ENCODE results near the gene TSPAN18.

The TSPAN18 gene

DNA sequence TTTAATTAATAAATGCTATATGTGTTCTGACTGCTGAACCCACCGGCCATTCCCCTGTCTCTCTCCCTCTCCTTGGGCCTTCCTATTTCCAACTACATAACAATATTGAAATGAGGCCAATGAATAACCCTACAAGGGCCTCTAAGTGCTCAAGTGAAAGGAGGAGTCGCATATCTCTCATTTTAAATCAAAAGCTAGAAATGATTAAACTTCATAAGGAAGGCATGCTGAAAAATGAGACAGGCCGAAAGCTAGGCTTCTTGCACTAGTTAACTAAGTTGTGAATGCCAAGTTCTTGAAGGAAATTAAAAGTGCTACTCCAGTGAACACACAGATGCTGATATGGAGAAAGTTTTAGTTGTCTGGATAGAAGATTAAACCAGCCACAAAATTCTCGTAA is 109.2 kb downstream of the TSPAN18 start:
- no peak for DNase-seq (ENCODE audit: low read depth)

DNA sequence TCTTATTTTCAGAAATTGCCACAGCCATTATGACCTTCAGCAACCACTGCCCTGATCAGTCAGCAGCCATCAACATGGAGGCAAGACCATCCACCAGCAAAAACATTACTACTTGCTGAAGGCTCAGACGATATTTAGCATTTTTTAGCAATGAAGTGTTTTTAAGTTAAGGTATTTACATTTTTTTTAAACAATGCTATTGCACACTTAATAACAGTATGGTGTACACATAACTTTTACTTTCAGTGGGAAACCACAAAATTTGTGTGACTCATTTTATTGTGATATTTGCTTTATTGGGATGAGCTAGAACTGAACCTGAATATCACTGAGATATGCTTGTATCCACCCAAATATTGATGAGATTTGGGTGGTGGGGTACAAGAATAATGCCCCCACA is 110.9 kb downstream of the TSPAN18 start:
- DNase-seq (ENCODE audit: low read depth) = no peak
- TF ChIP-seq, protein P1, sequence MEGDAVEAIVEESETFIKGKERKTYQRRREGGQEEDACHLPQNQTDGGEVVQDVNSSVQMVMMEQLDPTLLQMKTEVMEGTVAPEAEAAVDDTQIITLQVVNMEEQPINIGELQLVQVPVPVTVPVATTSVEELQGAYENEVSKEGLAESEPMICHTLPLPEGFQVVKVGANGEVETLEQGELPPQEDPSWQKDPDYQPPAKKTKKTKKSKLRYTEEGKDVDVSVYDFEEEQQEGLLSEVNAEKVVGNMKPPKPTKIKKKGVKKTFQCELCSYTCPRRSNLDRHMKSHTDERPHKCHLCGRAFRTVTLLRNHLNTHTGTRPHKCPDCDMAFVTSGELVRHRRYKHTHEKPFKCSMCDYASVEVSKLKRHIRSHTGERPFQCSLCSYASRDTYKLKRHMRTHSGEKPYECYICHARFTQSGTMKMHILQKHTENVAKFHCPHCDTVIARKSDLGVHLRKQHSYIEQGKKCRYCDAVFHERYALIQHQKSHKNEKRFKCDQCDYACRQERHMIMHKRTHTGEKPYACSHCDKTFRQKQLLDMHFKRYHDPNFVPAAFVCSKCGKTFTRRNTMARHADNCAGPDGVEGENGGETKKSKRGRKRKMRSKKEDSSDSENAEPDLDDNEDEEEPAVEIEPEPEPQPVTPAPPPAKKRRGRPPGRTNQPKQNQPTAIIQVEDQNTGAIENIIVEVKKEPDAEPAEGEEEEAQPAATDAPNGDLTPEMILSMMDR (IDR thresholded peaks at IDR 0.05; ENCODE audit: control insufficient read depth, extremely low read depth, insufficient read depth) = no peak
- no peak overlapping the region for H3K4me3 ChIP-seq (ENCODE audit: low read depth, low read length)

More for the DNA sequence above, 109.2 kb downstream of the TSPAN18 start:
- TF ChIP-seq, protein P1 (IDR thresholded peaks at IDR 0.05; ENCODE audit: control insufficient read depth, extremely low read depth, insufficient read depth) = no peak
- no peak overlapping the region for H3K4me3 ChIP-seq (ENCODE audit: low read depth, low read length)

DNA sequence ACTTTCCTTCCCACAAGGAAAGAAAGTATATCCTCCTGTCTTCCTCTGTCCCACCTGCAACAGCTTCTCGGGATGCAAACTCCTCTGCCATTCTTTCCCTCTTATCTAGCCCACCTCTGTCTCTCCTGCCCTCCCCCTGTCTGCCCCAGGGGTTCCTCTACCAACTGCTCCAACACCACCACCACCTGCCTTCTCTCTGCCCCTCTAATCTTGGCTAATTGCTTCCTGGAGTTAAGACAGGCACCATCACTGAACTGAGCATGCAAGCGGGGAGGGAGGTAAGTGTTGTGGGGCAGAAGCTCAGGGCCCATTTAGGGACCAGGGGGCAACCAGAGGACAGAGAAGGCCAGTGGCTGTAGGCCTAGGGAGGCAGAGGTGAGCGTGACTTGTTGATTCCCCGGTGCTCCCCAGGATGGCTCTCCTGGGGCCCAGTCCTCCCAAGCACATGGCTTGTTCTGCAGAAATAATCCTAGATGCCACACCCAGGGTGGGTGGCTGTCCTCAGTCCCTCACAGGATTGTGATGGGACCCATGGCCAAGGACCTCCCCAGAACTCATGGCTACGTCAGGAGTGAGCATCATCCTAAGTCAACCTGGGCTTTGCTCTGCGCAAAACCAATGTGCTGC is 112.8 kb downstream of the TSPAN18 start:
- no peak overlapping the region for H3K4me3 ChIP-seq (ENCODE audit: low read depth, low read length)
- TF ChIP-seq, protein P1 (IDR thresholded peaks at IDR 0.05; ENCODE audit: control insufficient read depth, extremely low read depth, insufficient read depth) = no peak
- DNase-seq (ENCODE audit: low read depth) = no peak

DNA sequence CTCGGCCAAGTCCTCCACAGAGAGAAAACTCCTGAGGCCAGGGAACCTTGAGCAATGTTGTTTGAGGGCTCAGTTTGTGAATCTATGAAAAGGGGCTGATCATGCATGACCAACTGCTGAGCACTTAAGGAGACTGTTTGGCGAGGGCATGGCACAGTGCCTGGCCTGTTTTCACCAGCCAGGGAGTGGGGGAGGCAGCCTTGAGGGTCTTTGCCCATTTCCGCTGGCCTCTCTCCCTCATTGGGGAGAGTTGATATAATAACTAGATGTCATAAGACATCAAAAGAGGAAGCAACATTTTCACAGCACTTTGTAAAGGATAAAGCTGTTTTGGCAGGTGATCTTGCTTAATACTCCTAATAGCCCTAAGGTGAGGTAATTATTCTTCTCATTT is 113.3 kb downstream of the TSPAN18 start:
- TF ChIP-seq, protein P1 (IDR thresholded peaks at IDR 0.05; ENCODE audit: control insufficient read depth, extremely low read depth, insufficient read depth) = no peak
- no peak overlapping the region for H3K4me3 ChIP-seq (ENCODE audit: low read depth, low read length)
- no peak for DNase-seq (ENCODE audit: low read depth)

DNA sequence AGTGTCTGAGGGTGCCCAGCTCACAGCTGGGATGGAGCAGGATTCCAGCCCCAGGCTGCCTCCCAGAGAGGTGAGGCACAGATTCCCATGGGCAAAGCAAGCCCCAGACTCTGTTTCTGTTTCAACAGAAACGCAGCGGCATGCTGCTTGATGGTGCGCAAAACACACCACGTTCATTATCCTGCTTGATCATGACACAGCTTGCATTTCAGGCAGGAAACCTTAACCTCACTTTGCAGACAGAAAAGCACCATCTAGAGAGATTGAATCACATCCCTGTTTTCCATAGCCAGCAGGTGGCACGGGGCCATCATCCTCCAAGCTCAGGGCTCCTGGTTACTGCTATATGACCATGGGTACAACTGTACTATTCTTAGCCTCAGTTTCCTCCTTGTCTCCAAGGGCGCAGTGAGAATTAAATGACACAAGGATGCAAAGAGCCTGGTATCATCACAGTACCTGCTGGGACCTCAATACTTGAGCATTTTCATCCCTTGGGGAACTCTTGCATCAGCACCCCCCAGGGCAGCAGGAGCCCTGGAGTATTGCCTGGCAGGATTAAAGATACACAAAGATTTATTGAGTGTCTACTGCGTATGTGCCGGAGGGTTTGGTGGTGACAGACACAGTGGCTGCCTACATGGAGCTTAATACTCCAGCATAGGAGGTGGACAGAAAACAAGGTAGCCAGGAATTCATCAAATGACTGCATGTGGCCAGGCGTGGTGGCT is 113.9 kb downstream of the TSPAN18 start:
- no peak overlapping the region for H3K4me3 ChIP-seq (ENCODE audit: low read depth, low read length)
- DNase-seq (ENCODE audit: low read depth) = no peak
- TF ChIP-seq, protein P1 (IDR thresholded peaks at IDR 0.05; ENCODE audit: control insufficient read depth, extremely low read depth, insufficient read depth) = no peak

DNA sequence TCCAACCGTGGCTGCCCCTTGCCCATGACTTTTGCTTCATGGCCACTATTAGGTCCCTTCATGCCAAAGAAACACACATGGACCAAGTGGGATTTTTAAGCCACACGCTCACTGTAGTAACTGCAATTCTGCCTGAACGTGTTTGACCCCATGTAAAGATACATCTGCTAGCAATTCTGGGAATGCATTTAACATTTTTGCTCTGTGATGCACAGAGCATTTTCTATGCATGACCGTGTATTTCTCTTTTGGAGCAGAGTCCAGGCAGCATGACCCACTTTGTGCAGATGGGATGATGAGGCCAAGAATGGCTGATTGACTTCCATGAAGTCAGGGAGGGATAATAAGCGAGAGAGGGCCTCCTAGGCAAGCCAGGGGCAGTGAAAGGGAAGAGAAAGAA is 115.5 kb downstream of the TSPAN18 start:
- H3K4me3 ChIP-seq (ENCODE audit: low read depth, low read length) = no peak overlapping the region
- DNase-seq (ENCODE audit: low read depth) = no peak
- TF ChIP-seq, protein P1 (IDR thresholded peaks at IDR 0.05; ENCODE audit: control insufficient read depth, extremely low read depth, insufficient read depth) = no peak
